Measurements from ENCODE around the gene PRMT1. TPM values are rescaled to one million over a fixed set of nuclear protein-coding genes. Genes with fewer than 3 reads are reported as not detected.

PRMT1 gene
- total and polyA plus RNA-seq, 2 of the 13 experiments (the other 11 are each of a cell fraction or from before 2014, with no cell fraction given): 324 to 374 TPM

DNA sequence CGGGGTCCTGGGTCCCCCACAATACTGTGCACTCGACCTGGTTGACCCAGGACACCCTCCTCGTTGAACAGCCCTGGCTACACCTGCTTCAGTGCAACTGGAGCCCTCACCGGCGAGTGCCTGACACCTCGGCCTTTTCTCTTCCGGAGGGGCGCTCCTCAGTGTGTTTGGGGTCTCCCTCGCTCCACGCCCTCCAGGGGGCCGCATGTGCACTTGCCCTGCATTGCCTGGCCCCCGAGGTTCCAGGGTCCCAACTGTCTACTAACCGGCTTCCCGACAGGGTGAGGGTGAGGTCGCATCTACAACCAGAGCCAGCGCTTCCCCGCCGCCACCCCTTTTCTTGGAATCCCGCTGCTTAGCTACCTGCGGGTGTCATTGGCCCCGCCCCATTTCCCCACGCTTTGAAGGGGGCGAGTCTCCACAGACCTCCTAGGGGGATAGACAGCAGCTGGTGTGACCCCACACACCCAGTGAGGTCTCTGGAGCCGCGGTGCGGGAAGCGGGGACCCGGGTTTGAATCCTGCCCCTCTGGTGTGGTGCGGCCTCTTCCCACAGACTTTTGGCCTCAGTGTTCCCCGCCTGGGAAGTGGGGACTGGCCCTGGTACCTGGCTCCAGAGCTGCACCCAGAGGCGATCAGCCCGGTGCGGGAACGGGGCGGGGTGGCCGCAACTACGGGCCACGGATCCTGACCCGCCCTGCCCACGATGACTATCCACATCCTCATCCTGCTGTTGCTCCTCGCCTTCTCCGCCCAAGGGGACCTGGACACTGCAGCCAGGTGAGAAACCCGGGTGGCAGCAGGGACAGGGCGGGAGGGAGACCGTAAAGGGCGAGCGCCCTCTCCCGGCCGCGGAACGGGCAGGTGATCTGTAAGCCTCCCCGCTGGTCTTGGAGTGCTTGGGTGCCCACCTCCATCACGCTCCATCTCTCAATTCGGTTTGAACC is 12.3 kb downstream of the PRMT1 start, which contains the start of gene ADM5 (continued):
- TF ChIP-seq, protein P1, sequence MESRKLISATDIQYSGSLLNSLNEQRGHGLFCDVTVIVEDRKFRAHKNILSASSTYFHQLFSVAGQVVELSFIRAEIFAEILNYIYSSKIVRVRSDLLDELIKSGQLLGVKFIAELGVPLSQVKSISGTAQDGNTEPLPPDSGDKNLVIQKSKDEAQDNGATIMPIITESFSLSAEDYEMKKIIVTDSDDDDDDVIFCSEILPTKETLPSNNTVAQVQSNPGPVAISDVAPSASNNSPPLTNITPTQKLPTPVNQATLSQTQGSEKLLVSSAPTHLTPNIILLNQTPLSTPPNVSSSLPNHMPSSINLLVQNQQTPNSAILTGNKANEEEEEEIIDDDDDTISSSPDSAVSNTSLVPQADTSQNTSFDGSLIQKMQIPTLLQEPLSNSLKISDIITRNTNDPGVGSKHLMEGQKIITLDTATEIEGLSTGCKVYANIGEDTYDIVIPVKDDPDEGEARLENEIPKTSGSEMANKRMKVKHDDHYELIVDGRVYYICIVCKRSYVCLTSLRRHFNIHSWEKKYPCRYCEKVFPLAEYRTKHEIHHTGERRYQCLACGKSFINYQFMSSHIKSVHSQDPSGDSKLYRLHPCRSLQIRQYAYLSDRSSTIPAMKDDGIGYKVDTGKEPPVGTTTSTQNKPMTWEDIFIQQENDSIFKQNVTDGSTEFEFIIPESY (CRISPR knock-in tag; IDR thresholded peaks at IDR 0.05): peak; percentile 75; the same call in 1 of the 2 replicates
- TF ChIP-seq ZNF12 (CRISPR knock-in tag; IDR thresholded peaks at IDR 0.05) (no peak), ZNF572 (CRISPR knock-in tag; IDR thresholded peaks at IDR 0.05) (no peak), HNRNPLL (IDR thresholded peaks at IDR 0.05; ENCODE audit: low read depth, low read length, poor library complexity, severe bottlenecking) (no peak), ETV5 (CRISPR knock-in tag; IDR thresholded peaks at IDR 0.05; ENCODE audit: borderline replicate concordance) (no peak), NR2C2 (CRISPR knock-in tag; IDR thresholded peaks at IDR 0.05; ENCODE audit: borderline replicate concordance) (no peak), PCBP1 (IDR thresholded peaks at IDR 0.05; ENCODE audit: borderline replicate concordance, low read depth, low read length) (no peak), HDAC1 (CRISPR knock-in tag; IDR thresholded peaks at IDR 0.05) (no peak), FOXK2 (IDR thresholded peaks at IDR 0.05) (no peak), ZNF777 (CRISPR knock-in tag; IDR thresholded peaks at IDR 0.05) (no peak), MIER3 (CRISPR knock-in tag; IDR thresholded peaks at IDR 0.05; ENCODE audit: borderline replicate concordance) (no peak)
- TF ChIP-seq, protein P2, sequence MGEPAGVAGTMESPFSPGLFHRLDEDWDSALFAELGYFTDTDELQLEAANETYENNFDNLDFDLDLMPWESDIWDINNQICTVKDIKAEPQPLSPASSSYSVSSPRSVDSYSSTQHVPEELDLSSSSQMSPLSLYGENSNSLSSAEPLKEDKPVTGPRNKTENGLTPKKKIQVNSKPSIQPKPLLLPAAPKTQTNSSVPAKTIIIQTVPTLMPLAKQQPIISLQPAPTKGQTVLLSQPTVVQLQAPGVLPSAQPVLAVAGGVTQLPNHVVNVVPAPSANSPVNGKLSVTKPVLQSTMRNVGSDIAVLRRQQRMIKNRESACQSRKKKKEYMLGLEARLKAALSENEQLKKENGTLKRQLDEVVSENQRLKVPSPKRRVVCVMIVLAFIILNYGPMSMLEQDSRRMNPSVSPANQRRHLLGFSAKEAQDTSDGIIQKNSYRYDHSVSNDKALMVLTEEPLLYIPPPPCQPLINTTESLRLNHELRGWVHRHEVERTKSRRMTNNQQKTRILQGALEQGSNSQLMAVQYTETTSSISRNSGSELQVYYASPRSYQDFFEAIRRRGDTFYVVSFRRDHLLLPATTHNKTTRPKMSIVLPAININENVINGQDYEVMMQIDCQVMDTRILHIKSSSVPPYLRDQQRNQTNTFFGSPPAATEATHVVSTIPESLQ (CRISPR knock-in tag; conservative IDR thresholded peaks at IDR 0.05): no peak

Data from HepG2 (cell line).